Body of pancreas (tissue), 4 donors: Measurements from ENCODE around the gene CCDC7.

Source experiments
- CTCF ChIP-seq, 7 experiments: fragments of 450-650 bp in 4 of 7; fragments of 200-600 bp in 3 of 7; sonication (generic) in 3 of 7; IDR thresholded peaks; one replicate each; pipeline ENCODE4 v1.5.1; 2016 to 2019; ENCODE audit warnings: antibody characterized with exemption in 7 of 7
- POLR2A ChIP-seq, 3 donors: fragments of 450-650 bp; IDR thresholded peaks; one replicate each; pipeline ENCODE4 v1.6.1; 2016; ENCODE audit warnings: antibody characterized with exemption in 3 of 3, mild to moderate bottlenecking in 2 of 3

GRCh38 chr10:32516567-32517495, 70.9 kb downstream of the CCDC7 start:
- TF ChIP-seq POLR2A (IDR thresholded peaks at IDR 0.05) (no peak), CTCF (IDR thresholded peaks at IDR 0.05) (no peak)
